22Rv1 (cell line): ENCODE data around the gene ZBTB48.

Experiments used
- ZFX ChIP-seq: fragments of 450-650 bp; IDR thresholded peaks from 2 replicates; pipeline ENCODE4 v1.6.1; 2017; ENCODE audit warnings: antibody characterized with exemption, borderline replicate concordance
- TF ChIP-seq, protein P1 (sequence below): fragments of 450-650 bp; IDR thresholded peaks from 2 replicates; pipeline ENCODE4 v1.5.1; 2017; ENCODE audit warnings: mild to moderate bottlenecking

- TF ChIP-seq, protein P1, sequence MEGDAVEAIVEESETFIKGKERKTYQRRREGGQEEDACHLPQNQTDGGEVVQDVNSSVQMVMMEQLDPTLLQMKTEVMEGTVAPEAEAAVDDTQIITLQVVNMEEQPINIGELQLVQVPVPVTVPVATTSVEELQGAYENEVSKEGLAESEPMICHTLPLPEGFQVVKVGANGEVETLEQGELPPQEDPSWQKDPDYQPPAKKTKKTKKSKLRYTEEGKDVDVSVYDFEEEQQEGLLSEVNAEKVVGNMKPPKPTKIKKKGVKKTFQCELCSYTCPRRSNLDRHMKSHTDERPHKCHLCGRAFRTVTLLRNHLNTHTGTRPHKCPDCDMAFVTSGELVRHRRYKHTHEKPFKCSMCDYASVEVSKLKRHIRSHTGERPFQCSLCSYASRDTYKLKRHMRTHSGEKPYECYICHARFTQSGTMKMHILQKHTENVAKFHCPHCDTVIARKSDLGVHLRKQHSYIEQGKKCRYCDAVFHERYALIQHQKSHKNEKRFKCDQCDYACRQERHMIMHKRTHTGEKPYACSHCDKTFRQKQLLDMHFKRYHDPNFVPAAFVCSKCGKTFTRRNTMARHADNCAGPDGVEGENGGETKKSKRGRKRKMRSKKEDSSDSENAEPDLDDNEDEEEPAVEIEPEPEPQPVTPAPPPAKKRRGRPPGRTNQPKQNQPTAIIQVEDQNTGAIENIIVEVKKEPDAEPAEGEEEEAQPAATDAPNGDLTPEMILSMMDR, result no peak
- no peak for TF ChIP-seq ZFX
Measured at GRCh38 chr1:6585841-6586240, 6.0 kb downstream of the ZBTB48 start.
